Trophoblast cell (in vitro differentiated cells and primary cell): Measurements from ENCODE around the gene ZMYND19.

ENCODE experiments used
- DNase-seq, 2 donors: peaks; one replicate each; pipeline ENCODE4 v3.0.0-alpha.2; 2016
- H2AFZ ChIP-seq: 2 replicates; pipeline ENCODE4 v1.6.1; 2013; ENCODE audit warnings: low read length, moderate library complexity, mild to moderate bottlenecking; ENCODE audit not compliant: insufficient read depth, poor library complexity
- H2AK5ac ChIP-seq: 2 replicates; pipeline ENCODE4 v1.6.1; 2013; ENCODE audit warnings: mild to moderate bottlenecking, low read length
- H2BK120ac ChIP-seq: 2 replicates; pipeline ENCODE4 v1.6.1; 2013; ENCODE audit warnings: low read length, mild to moderate bottlenecking, moderate library complexity; ENCODE audit not compliant: insufficient read depth, poor library complexity
- H2BK12ac ChIP-seq: 2 replicates; pipeline ENCODE4 v1.6.1; 2013; ENCODE audit warnings: mild to moderate bottlenecking, low read length, moderate library complexity
- H2BK5ac ChIP-seq: 2 replicates; pipeline ENCODE4 v1.6.1; 2013; ENCODE audit warnings: low read length, low read depth, moderate library complexity, mild to moderate bottlenecking; ENCODE audit not compliant: poor library complexity
- H3K14ac ChIP-seq: 2 replicates; pipeline ENCODE4 v1.6.1; 2013; ENCODE audit warnings: mild to moderate bottlenecking, low read length
- H3K18ac ChIP-seq: 2 replicates; pipeline ENCODE4 v1.6.1; 2013; ENCODE audit warnings: mild to moderate bottlenecking, low read length
- H3K23ac ChIP-seq: 2 replicates; pipeline ENCODE4 v1.6.1; 2013; ENCODE audit warnings: low read length
- H3K27ac ChIP-seq: 2 replicates; pipeline ENCODE4 v1.5.1; 2013; ENCODE audit warnings: low read depth, mild to moderate bottlenecking, inconsistent platforms, low read length, moderate library complexity
- H3K27me3 ChIP-seq: 2 replicates; pipeline ENCODE4 v1.6.1; 2013; ENCODE audit warnings: inconsistent platforms, mild to moderate bottlenecking, low read length, moderate library complexity; ENCODE audit not compliant: insufficient read depth
- H3K36me3 ChIP-seq, 2 experiments: 1 replicate in 1 of 2; 2 replicates in 1 of 2; pipeline ENCODE4 v1.6.1; 2013; ENCODE audit warnings: low read length in 2 of 2, mild to moderate bottlenecking in 2 of 2, moderate library complexity in 1 of 2; ENCODE audit not compliant: insufficient read depth in 2 of 2, control insufficient read depth in 1 of 2
- H3K4ac ChIP-seq: 2 replicates; pipeline ENCODE4 v1.6.1; 2013; ENCODE audit warnings: low read depth, mild to moderate bottlenecking, low read length, moderate library complexity
- H3K4me1 ChIP-seq, 2 experiments: 1 replicate in 1 of 2; 2 replicates in 1 of 2; pipeline ENCODE4 v1.6.1; 2013; ENCODE audit warnings: low read length in 2 of 2, mild to moderate bottlenecking in 2 of 2, moderate library complexity in 1 of 2; ENCODE audit not compliant: insufficient read depth in 2 of 2, control insufficient read depth in 1 of 2
- H3K4me2 ChIP-seq: 2 replicates; pipeline ENCODE4 v1.6.1; 2013; ENCODE audit warnings: inconsistent platforms, mild to moderate bottlenecking, low read length, moderate library complexity
- H3K4me3 ChIP-seq: 2 replicates; pipeline ENCODE4 v1.5.1; 2013; ENCODE audit warnings: mild to moderate bottlenecking, low read depth, low read length, inconsistent platforms
- H3K79me1 ChIP-seq: one replicate; pipeline ENCODE4 v1.6.1; 2013; ENCODE audit warnings: low read length
- H3K79me2 ChIP-seq: 2 replicates; pipeline ENCODE4 v1.6.1; 2013; ENCODE audit warnings: low read length, mild to moderate bottlenecking; ENCODE audit not compliant: control insufficient read depth, insufficient read depth, poor library complexity
- H3K9ac ChIP-seq: 2 replicates; pipeline ENCODE4 v1.6.1; 2013; ENCODE audit warnings: mild to moderate bottlenecking, low read length
- H3K9me3 ChIP-seq: 2 replicates; pipeline ENCODE4 v1.6.1; 2013; ENCODE audit warnings: low read depth, mild to moderate bottlenecking, control low read depth, inconsistent platforms, low read length; ENCODE audit not compliant: insufficient read depth
- H4K12ac ChIP-seq: 2 replicates; pipeline ENCODE4 v1.6.1; 2013; ENCODE audit warnings: low read depth, mild to moderate bottlenecking, low read length, moderate library complexity
- H4K8ac ChIP-seq: 2 replicates; pipeline ENCODE4 v1.6.1; 2013; ENCODE audit warnings: low read depth, mild to moderate bottlenecking, low read length, moderate library complexity
- H4K91ac ChIP-seq: one replicate; pipeline ENCODE4 v1.6.1; 2013; ENCODE audit warnings: low read depth, mild to moderate bottlenecking, low read length, moderate library complexity
- WGBS: extraction: QIAGEN DNeasy Blood & Tissue Kit; methylation state at CpG from one replicate; pipeline ENCODE4 v1.1.7; 2013; ENCODE audit warnings: missing lambda C conversion rate; ENCODE audit not compliant: insufficient read length, insufficient coverage; ENCODE audit errors: extremely low coverage; 5-methylcytosine and 5-hydroxymethylcytosine counted together

The ZMYND19 gene

GRCh38 chr9:137580209-137580953 lies 9.9 kb downstream of the ZMYND19 start:
- H3K79me1 ChIP-seq = peaks cover 4% of the 10 kb centered on the region
- H3K4me2 ChIP-seq = no peak overlapping the region
- no peak overlapping the region for H3K4ac ChIP-seq
- peaks cover 6% of the 10 kb centered on the region for H3K79me2 ChIP-seq
- H4K12ac ChIP-seq = no peak overlapping the region
- peaks cover 9 to 11% of the 10 kb centered on the region in 2 experiments for H3K4me1 ChIP-seq
- no peak overlapping the region for H2AK5ac ChIP-seq
- no peak for DNase-seq
- no peak overlapping the region for H2AFZ ChIP-seq
- no peak overlapping the region for H2BK12ac ChIP-seq
- no CpG with 5 or more reads among the region's 23 CpGs for WGBS
- H3K23ac ChIP-seq = no peak overlapping the region
- peaks cover 42 to 47% of the 10 kb centered on the region in 2 experiments for H3K36me3 ChIP-seq
- no peaks in the 10 kb centered on the region for H3K27me3 ChIP-seq
- H2BK5ac ChIP-seq = no peak overlapping the region
- no peak overlapping the region for H3K18ac ChIP-seq
- no peak overlapping the region for H4K91ac ChIP-seq
- H3K9ac ChIP-seq = no peak overlapping the region
- no peak overlapping the region for H2BK120ac ChIP-seq
- no peak overlapping the region for H4K8ac ChIP-seq
- no peak overlapping the region for H3K27ac ChIP-seq
- no peak overlapping the region for H3K14ac ChIP-seq
- H3K4me3 ChIP-seq = no peak overlapping the region
- H3K9me3 ChIP-seq = no peaks in the 10 kb centered on the region

DNA sequence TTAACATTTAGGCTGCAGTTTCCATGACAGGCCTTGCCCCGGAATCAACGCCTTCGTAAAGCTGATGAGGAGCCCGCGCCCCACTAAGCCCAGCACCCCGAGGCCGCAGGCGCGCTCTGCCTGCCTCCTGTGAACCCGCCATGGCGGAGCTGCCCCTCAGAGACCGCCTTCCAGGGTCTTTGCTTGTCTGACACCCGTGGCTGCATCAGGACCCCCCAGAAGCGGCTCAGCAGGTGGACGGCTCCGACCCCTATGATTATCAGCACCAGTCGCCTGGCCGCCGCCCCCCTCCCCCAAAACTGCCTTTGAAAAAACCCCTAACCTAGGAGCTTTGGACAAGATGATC lies 11.1 kb downstream of the ZMYND19 start:
- H3K36me3 ChIP-seq = peaks cover 49 to 53% of the 10 kb centered on the region in 2 experiments
- H3K79me2 ChIP-seq = peaks cover 6% of the 10 kb centered on the region
- H3K4ac ChIP-seq = no peak overlapping the region
- peak overlapping the region; percentile 55 for H3K4me2 ChIP-seq
- peaks cover 4% of the 10 kb centered on the region for H3K79me1 ChIP-seq
- peaks cover 9 to 11% of the 10 kb centered on the region in 2 experiments for H3K4me1 ChIP-seq
- no peak overlapping the region for H3K9ac ChIP-seq
- no peak overlapping the region for H3K23ac ChIP-seq
- H3K27ac ChIP-seq = no peak overlapping the region
- peak overlapping the region; percentile 40 for H4K12ac ChIP-seq
- no peak overlapping the region for H2BK120ac ChIP-seq
- no peak overlapping the region for H2AK5ac ChIP-seq
- H3K18ac ChIP-seq = no peak overlapping the region
- no peaks in the 10 kb centered on the region for H3K9me3 ChIP-seq
- peak overlapping the region; percentile 26 for H2AFZ ChIP-seq
- H4K91ac ChIP-seq = peak overlapping the region; percentile 11
- H3K4me3 ChIP-seq = peak overlapping the region; percentile 2
- no peak overlapping the region for H2BK5ac ChIP-seq
- peak overlapping the region; percentile 60 for H4K8ac ChIP-seq
- DNase-seq = no peak
- H3K27me3 ChIP-seq = no peaks in the 10 kb centered on the region
- no CpG with 5 or more reads among the region's 19 CpGs for WGBS
- H3K14ac ChIP-seq = peak overlapping the region; percentile 11
- no peak overlapping the region for H2BK12ac ChIP-seq

- peak within 1 kb of the TSS; percentile 91 for H4K12ac ChIP-seq
- H3K27me3 ChIP-seq = no peaks in the 10 kb centered on the region
- no peak within 1 kb of the TSS for H2BK5ac ChIP-seq
- H3K27ac ChIP-seq = peak within 1 kb of the TSS; percentile 81
- peak within 1 kb of the TSS; percentile 93 for H3K9ac ChIP-seq
- H3K4me1 ChIP-seq = peaks cover 9 to 11% of the 10 kb centered on the region in 2 experiments
- no peaks in the 10 kb centered on the region for H3K9me3 ChIP-seq
- peak; percentile 94 to 99 for DNase-seq
- peak within 1 kb of the TSS; percentile 86 for H4K91ac ChIP-seq
- H3K4me3 ChIP-seq = peak within 1 kb of the TSS; percentile 99
- peak within 1 kb of the TSS; percentile 85 for H2BK120ac ChIP-seq
- H3K18ac ChIP-seq = peak within 1 kb of the TSS; percentile 89
- peak within 1 kb of the TSS; percentile 53 for H3K4ac ChIP-seq
- peak within 1 kb of the TSS; percentile 78 for H2AK5ac ChIP-seq
- no peak within 1 kb of the TSS for H3K23ac ChIP-seq
- no peak within 1 kb of the TSS for H2BK12ac ChIP-seq
- H3K79me1 ChIP-seq = peaks cover 4% of the 10 kb centered on the region
- no CpG with 5 or more reads among the region's 82 CpGs for WGBS
- peak within 1 kb of the TSS; percentile 98 for H4K8ac ChIP-seq
- H2AFZ ChIP-seq = peak within 1 kb of the TSS; percentile 99
- peak within 1 kb of the TSS; percentile 60 for H3K4me2 ChIP-seq
- H3K36me3 ChIP-seq = peaks cover 47 to 53% of the 10 kb centered on the region in 2 experiments
- peaks cover 6% of the 10 kb centered on the region for H3K79me2 ChIP-seq
- peak within 1 kb of the TSS; percentile 86 for H3K14ac ChIP-seq
Measured at GRCh38 chr9:137578518-137579258, 11.6 kb downstream of the ZMYND19 start, which contains the start of gene DPH7. TSS of gene DPH7 (minus strand) at chr9:137578925. CDS start at chr9:137578777, 148 bp downstream.

DNA sequence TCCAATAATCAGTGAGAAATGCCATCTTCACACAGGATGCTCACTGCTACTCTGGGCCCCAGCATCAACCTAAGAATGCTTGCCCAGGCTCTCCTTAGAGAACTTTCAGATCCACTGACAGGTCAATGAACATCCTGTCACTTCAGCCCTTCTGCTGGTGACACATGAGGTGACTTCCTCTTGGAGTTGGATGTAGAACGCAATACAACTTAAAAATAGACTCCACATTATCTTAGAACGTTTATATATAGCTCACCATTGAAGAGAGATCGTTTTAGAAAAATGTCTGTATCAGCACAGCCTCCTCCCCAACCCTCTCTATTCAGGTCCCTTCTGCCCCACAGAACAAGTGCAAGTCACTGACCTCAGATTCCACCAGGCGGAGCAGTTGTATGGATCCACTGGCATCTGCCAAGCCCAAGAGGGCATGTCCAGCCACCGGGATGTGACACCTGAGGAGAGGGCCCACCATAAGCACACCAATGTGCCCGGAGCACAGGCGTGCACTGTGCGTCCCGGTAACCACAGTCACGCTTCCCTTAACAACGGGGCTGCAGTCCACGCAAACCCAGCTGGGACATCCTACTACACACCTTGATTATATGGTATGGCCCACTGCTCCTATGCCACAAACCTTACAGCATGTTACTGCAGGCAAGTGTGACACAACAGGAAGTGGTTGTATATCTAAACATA lies 14.4 kb downstream of the ZMYND19 start:
- no peak overlapping the region for H4K12ac ChIP-seq
- no peak overlapping the region for H3K18ac ChIP-seq
- H2AK5ac ChIP-seq = no peak overlapping the region
- peaks cover 6% of the 10 kb centered on the region for H3K79me2 ChIP-seq
- no peak overlapping the region for H2AFZ ChIP-seq
- H3K27ac ChIP-seq = no peak overlapping the region
- peaks cover 9 to 11% of the 10 kb centered on the region in 2 experiments for H3K4me1 ChIP-seq
- no peak overlapping the region for H4K91ac ChIP-seq
- no CpG with 5 or more reads among the region's 12 CpGs for WGBS
- H4K8ac ChIP-seq = no peak overlapping the region
- DNase-seq = no peak
- H2BK12ac ChIP-seq = no peak overlapping the region
- no peak overlapping the region for H3K4me2 ChIP-seq
- peaks cover 4% of the 10 kb centered on the region for H3K79me1 ChIP-seq
- H3K9me3 ChIP-seq = no peaks in the 10 kb centered on the region
- no peak overlapping the region for H3K23ac ChIP-seq
- no peak overlapping the region for H2BK120ac ChIP-seq
- no peaks in the 10 kb centered on the region for H3K27me3 ChIP-seq
- H2BK5ac ChIP-seq = no peak overlapping the region
- peaks cover 37% of the 10 kb centered on the region in 2 experiments for H3K36me3 ChIP-seq
- H3K4ac ChIP-seq = no peak overlapping the region
- no peak overlapping the region for H3K9ac ChIP-seq
- H3K4me3 ChIP-seq = no peak overlapping the region
- H3K14ac ChIP-seq = no peak overlapping the region
